HTR-8/SVneo (cell line): ENCODE results near the gene ATP5MG.

Experiments
- DNase-seq: peaks from one replicate; pipeline ENCODE4 v3.0.0; 2011; ENCODE audit warnings: low spot score, mixed read lengths; ENCODE audit not compliant: insufficient read length
- FAIRE-seq: peaks from 2 replicates; lab custom pipeline; 2011; peaks lifted over from hg19 to GRCh38; lab: Jason Lieb, UNC

Gene ATP5MG

DNA sequence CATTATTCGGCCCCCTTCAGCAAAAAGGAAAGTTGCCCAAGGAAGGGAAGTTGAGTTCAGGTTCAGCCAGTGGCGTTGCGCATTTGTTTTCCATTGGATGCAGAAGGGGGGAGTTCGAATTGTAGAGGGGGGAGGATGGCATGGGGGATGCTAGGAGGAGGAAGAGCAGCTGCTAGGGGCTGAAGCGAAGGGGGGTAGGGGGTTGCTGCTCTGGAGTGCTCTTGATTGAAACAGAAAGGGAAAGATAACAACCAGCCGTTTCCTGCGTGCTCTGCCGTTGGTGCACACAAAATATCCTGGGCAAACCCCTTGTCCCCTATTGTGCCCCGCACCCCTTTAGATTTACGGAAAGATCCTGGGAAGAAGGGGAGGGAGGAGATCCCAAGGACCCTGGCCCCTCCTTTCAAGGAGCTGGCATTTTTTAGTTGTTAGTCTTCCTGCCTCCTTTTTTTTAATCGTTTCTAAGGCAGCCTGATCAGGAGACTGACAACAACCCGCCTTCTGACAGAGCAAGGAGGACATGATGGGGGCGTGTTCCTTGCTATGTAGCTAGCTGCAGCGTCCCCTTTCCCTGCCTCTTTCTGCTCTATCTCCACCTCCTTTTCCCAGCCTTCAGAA, 37.0 kb downstream of the ATP5MG start:
- peak; percentile 76 for FAIRE-seq
- DNase-seq = peak; percentile 59

DNA sequence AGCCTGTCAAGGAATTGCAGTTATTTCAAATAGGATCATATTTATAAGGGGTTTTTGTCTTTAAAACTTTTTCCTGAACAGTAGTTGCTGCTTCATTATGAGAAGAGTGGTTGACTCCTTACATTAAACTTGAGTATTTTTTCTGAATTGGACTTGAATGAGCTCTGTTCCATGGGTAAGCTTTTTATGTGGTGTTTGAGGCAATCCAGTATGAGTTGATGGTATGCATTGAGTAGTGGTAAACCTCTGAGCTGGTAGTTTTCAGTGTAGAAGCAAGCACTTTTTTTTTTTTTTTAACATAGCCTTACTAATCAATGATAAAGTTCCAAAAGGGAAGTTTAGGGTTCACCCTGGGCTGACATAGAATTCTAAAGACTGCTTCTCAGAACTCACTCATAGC, 38.2 kb downstream of the ATP5MG start:
- no peak for DNase-seq
- no peak for FAIRE-seq

- no peak for DNase-seq
- no peak for FAIRE-seq
These were observed 40.4 kb downstream of the ATP5MG start for GRCh38 chr11:118441770-118442275.

GRCh38 chr11:118442301-118442700, 40.9 kb downstream of the ATP5MG start:
- FAIRE-seq (no peak), DNase-seq (no peak)

DNA sequence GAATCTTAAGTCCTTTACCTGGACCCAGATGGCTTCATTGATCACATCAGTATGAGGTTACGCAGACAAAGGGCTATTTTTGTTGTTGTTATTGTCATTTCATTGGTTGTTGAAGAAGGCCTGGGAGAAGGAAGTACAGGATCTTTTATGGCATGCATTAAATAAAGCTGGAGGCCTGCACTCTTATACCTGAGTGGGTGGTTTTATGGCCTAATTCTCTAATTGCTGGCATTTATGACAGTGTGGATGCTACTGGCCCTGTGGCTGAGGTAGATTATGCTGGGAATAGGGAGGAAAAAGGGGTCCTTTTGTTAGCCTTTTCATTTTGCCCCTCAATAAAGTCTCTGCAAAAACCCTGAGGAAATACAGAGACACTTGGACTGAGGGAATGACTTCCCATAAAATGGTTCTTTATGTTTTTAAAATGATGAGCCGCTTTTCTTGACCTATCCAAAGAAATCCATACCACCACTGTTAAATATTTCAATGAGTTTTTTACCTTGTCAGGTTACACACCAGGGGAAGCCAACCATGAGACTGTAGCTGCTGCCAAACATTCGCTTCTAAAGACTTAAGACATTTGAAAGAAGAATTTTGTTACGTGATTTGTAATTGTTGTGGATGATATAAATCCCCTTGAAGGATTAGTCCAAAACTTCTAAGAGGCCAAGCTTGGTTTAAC, 41.6 kb downstream of the ATP5MG start:
- FAIRE-seq (no peak), DNase-seq (no peak)

DNA sequence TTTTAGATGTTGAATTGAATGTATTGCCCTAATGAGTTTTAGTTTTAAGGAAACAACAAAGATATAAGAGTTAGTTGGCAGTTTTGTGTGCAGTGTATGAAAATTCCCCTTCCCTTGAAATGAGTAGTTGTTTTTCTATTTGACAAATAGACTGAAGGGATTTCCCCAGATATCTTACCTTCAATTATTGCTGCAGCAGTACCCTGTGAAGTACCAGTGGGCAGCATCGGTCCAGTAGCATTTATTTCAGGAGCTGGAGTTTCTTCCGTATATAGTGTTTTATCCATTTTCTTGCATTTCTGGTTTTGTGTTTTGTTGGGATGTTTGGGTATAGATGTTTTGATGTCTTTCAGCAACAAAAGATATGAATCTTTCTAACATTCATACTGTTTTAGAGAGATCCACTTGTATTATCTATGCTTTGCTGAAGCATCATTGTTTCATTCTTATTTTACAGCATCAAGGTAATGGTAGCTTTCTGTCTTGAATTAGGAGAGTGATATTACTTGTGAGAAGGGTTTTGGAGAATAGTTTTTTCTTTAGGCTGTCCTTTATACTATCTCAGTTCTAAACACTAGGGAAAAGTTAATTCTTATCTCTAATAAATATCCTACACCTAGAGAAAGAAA, 42.3 kb downstream of the ATP5MG start:
- DNase-seq (no peak), FAIRE-seq (no peak)

DNA sequence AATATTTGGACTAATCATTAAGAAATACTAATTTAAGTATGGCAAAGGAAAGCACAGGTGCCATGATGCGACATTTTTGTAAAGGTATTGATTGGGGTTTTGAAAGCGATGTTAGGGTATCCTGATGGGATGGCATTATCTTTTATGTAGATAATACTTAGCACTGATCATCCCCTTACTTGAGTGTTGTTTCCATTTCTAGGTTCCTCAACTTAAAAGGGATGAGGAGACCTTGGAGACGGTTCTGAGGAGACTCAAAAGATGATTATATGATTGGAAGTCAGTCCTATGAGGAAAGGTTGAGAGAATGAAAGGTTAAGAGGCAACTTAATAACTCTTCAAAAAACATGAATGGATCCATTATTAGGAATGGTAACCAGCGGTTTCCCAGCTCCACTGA, 46.0 kb downstream of the ATP5MG start:
- FAIRE-seq = no peak

DNA sequence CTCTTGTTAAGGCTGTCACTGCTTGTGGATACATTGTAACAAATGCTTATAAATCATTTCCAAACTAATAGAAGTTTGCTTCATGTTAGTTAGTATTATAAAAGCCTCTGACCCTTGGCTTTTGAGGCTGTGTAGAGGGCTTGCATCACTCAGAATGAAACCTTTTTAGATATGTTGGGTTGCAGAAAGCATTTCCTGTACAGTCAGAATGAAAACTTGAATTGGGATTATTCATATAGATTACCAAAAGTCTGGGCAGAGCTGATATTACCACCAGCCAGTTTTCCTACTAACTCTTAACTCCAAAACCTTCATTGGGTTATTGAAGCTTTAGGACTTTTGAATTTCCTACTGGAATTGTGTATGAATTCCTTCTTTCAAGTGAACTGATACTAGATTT, 46.9 kb downstream of the ATP5MG start:
- no peak for FAIRE-seq

More for the DNA sequence above, 46.0 kb downstream of the ATP5MG start:
- DNase-seq = no peak

DNA sequence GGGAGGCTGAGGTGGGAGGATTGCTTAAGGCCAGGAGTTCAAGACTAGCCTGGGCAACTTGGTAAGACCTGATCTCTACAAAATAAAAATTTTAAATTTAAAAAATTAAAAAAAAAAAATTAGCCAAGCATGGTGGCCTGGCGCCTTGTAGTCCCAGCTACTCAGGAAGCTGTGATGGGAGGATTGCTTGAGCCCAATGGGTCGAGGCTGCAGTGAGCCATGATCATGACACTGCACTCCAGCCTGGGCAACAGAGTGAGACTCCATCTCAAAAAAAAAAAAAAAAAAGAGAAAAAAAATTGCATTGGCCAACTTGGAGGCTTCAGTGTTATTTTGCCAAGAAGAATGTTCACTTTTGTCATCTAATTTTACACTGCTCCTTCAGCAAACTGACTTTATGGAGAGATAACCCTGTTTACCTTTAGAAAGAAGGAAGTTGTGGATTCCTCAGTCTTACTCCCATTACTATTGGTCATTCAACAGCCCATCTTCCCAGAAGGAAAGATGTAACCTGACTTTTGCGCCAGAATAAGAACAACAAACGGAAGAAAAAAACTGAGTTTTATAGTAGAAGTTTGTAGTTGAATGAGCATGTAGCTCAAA, 48.0 kb downstream of the ATP5MG start:
- FAIRE-seq = no peak
- no peak for DNase-seq

More for the DNA sequence above, 46.9 kb downstream of the ATP5MG start:
- no peak for DNase-seq

GRCh38 chr11:118450451-118450850, 49.0 kb downstream of the ATP5MG start:
- no peak for DNase-seq

More at GRCh38 chr11:118450451-118450850, 49.0 kb downstream of the ATP5MG start:
- no peak for FAIRE-seq
